ENCODE data around the gene CCDC117.

The CCDC117 gene

DNA sequence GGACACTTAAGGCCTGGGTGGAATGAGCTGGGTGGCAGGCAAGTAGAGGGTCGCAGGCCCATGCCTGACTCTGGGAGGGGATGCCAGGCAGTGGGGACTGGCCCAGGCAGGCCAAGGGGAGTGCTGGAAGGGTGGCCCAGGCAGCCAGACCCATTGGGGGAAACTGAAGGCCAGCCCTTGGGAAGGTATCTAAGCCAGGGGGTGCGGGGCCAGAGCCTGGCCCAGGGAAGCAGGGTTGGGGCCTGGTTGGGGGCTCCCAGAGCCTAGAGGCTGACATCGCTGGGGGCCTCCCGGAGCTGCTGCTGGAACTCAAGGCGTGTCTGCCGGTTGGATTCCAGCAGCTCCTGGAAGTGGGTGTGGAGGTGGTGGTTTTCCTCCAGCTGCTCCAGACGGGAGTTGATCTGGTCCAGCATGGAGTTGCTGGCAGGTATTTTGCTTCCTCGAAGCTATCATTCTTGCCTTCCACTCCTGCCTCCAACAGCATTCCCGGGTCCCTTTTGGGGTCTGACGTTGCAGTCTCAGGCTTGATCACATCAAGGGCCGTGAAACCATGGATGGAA lies 63.2 kb downstream of the CCDC117 start:
- H3K9me2 ChIP-seq (replicated peaks; ENCODE audit: low read depth, low read length), result no peaks in the 10 kb centered on the region
- peaks cover 22% of the 10 kb centered on the region for H3K4me1 ChIP-seq (ENCODE audit: insufficient read depth, low read length, poor library complexity, severe bottlenecking)
- no peak overlapping the region for H3K4me3 ChIP-seq (ENCODE audit: low read length, poor library complexity, severe bottlenecking)
- H3K9me3 ChIP-seq (ENCODE audit: insufficient read depth, low read depth, low read length), result no peaks in the 10 kb centered on the region
- no peaks in the 10 kb centered on the region for H4K20me1 ChIP-seq (ENCODE audit: insufficient read depth, low read length, poor library complexity, severe bottlenecking)
- H2AFZ ChIP-seq (ENCODE audit: low read length), result no peak overlapping the region
- no peaks in the 10 kb centered on the region for H3K27me3 ChIP-seq (ENCODE audit: insufficient read depth, low read length, poor library complexity, severe bottlenecking)
- no peak for TF ChIP-seq EZH2phosphoT487 (IDR thresholded peaks at IDR 0.05; ENCODE audit: borderline replicate concordance)
- TF ChIP-seq, protein P1, sequence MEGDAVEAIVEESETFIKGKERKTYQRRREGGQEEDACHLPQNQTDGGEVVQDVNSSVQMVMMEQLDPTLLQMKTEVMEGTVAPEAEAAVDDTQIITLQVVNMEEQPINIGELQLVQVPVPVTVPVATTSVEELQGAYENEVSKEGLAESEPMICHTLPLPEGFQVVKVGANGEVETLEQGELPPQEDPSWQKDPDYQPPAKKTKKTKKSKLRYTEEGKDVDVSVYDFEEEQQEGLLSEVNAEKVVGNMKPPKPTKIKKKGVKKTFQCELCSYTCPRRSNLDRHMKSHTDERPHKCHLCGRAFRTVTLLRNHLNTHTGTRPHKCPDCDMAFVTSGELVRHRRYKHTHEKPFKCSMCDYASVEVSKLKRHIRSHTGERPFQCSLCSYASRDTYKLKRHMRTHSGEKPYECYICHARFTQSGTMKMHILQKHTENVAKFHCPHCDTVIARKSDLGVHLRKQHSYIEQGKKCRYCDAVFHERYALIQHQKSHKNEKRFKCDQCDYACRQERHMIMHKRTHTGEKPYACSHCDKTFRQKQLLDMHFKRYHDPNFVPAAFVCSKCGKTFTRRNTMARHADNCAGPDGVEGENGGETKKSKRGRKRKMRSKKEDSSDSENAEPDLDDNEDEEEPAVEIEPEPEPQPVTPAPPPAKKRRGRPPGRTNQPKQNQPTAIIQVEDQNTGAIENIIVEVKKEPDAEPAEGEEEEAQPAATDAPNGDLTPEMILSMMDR (conservative IDR thresholded peaks at IDR 0.05; ENCODE audit: low read length), result no peak
- no peak overlapping the region for H3K4me2 ChIP-seq (ENCODE audit: low read depth, low read length, poor library complexity, severe bottlenecking)
- H3F3A ChIP-seq (ENCODE audit: low read depth), result no peaks in the 10 kb centered on the region
- H3K79me2 ChIP-seq (ENCODE audit: insufficient read depth, low read length), result no peaks in the 10 kb centered on the region
- H3K36me3 ChIP-seq (ENCODE audit: insufficient read depth, low read length), result no peaks in the 10 kb centered on the region
- no peak overlapping the region for H3K9ac ChIP-seq (ENCODE audit: low read depth, low read length, poor library complexity, severe bottlenecking)

DNA sequence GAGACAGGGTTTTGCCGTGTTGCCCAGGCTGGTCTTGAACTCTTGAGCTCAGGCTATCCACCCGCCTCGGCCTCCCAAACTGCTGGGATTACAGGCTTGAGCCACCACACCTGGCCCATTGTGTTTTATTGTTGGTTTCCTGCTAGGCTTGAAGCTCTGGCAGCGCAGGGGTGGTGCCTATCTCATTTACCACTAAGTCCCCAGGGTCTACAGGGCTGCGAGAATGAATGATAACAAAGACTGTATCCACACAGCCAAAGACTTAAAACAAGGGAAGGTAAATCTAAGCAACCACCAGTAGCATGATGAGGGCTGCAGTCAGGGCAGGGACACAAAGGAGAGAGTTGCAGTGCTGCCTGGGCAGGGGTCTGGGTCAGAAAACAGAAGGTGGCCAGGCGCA lies 65.1 kb downstream of the CCDC117 start:
- Histone ChIP-seq H3K36me3 (ENCODE audit: insufficient read depth, low read length) (no peaks in the 10 kb centered on the region), H3K4me2 (ENCODE audit: low read depth, low read length, poor library complexity, severe bottlenecking) (peak overlapping the region; percentile 43)
- TF ChIP-seq EZH2phosphoT487 (IDR thresholded peaks at IDR 0.05; ENCODE audit: borderline replicate concordance), result no peak
- TF ChIP-seq, protein P1 (conservative IDR thresholded peaks at IDR 0.05; ENCODE audit: low read length), result no peak

More for the DNA sequence above, 65.1 kb downstream of the CCDC117 start:
- H3K9ac ChIP-seq (ENCODE audit: low read depth, low read length, poor library complexity, severe bottlenecking), result no peak overlapping the region
- H3K4me1 ChIP-seq (ENCODE audit: insufficient read depth, low read length, poor library complexity, severe bottlenecking), result peaks cover 22% of the 10 kb centered on the region
- no peaks in the 10 kb centered on the region for H3K79me2 ChIP-seq (ENCODE audit: insufficient read depth, low read length)
- no peaks in the 10 kb centered on the region for H4K20me1 ChIP-seq (ENCODE audit: insufficient read depth, low read length, poor library complexity, severe bottlenecking)
- no peak overlapping the region for H3K4me3 ChIP-seq (ENCODE audit: low read length, poor library complexity, severe bottlenecking)
- no peaks in the 10 kb centered on the region for H3K9me3 ChIP-seq (ENCODE audit: insufficient read depth, low read depth, low read length)
- H3F3A ChIP-seq (ENCODE audit: low read depth), result no peaks in the 10 kb centered on the region
- H3K27me3 ChIP-seq (ENCODE audit: insufficient read depth, low read length, poor library complexity, severe bottlenecking), result no peaks in the 10 kb centered on the region
- H3K9me2 ChIP-seq (replicated peaks; ENCODE audit: low read depth, low read length), result no peaks in the 10 kb centered on the region
- no peak overlapping the region for H2AFZ ChIP-seq (ENCODE audit: low read length)
